HG03558 (cell line): ENCODE data around the gene GPR31.
"Not testable (repeated sequence)": the region's sequence is repeated elsewhere in the genome, so short reads cannot be mapped to it uniquely, and the experiment has no call there.

Source experiments
- ATAC-seq: cut with Tn5 transposase; IDR thresholded peaks from one replicate; pipeline ENCODE4 v1.9.1; 2021; ENCODE audit warnings: moderate number of reproducible peaks; ENCODE audit not compliant: unreplicated experiment; ENCODE audit errors: extremely low read depth

The GPR31 gene, protein sequence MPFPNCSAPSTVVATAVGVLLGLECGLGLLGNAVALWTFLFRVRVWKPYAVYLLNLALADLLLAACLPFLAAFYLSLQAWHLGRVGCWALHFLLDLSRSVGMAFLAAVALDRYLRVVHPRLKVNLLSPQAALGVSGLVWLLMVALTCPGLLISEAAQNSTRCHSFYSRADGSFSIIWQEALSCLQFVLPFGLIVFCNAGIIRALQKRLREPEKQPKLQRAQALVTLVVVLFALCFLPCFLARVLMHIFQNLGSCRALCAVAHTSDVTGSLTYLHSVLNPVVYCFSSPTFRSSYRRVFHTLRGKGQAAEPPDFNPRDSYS

DNA sequence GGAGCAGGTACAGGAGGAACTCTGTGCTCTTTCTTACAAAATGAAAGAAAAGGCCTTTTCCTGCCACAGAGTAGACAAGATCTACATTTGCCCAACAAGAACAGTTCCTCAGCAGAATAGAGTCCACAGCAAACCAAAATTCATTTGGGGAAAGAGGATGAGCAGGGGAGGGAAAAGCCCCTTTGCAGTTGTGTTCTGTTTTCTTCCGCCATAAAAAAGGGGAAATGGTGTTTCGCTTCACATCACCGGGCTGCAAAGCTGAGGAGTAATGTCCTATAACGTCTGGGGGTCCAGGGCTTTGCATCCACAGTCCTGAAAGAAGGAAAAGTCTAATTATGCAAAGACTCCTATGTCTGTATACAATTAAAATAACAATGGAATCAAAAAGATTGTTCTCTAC, at the start of gene GPR31:
Gene GPR31, minus strand, starts transcription at position 118 of the 400 bp plus-strand sequence. CDS start 149 bp downstream, outside the sequence.
- no peak for ATAC-seq

DNA sequence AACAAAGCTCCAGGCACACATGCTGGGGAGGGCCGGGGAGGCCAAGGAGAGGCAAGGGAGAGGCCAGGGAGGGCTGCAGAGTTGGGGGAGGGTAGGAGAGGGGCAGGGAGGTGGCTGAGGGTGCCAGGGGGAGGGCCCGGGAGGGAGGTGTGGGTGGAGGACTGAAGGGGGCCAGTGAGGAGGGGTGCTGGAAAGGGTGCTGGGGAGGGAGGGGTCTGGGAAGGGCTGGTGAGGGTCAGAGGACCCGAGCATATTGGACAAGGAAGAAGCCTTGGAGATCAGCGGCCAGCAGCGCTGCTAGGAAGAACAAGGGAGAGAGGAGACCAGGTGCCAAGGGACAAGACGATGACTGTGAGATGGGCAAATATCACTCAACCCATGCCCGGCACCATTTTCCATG, 49.7 kb upstream of the GPR31 start:
- ATAC-seq = no peak

DNA sequence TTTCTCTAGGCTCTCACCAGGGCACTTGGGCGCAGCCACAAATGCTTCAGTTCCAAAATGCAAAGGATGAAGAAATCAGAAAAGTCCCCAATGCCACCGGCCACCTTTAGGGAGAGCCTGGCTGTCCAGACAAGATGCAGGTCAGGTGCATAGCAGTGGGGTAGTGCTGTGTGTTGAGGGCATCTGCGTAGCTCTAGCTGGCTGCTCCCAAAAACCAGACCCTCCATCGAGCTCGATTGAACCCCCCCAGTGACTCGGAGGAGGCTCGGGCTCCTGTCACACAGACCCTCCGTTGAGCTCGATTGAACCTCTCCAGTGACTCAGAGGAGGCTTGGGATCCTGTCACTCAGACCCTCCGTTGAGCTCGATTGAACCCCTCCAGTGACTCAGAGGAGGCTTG, 47.5 kb upstream of the GPR31 start:
- ATAC-seq = not testable (repeated sequence)

DNA sequence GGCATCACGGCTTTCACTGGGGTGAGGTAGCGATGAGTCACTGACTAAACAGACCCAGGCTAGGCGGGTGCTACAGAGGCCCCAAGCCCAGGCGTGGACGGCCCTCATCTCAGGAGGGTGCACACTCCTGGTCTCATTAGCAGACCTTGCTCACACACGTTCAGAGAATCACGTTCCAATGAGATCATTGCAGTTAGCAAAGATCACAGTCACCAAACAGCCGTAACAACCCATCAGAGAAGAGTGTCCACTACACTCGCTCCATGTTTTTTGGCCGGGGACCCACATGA, 46.2 kb upstream of the GPR31 start:
- ATAC-seq = not testable (repeated sequence)

DNA sequence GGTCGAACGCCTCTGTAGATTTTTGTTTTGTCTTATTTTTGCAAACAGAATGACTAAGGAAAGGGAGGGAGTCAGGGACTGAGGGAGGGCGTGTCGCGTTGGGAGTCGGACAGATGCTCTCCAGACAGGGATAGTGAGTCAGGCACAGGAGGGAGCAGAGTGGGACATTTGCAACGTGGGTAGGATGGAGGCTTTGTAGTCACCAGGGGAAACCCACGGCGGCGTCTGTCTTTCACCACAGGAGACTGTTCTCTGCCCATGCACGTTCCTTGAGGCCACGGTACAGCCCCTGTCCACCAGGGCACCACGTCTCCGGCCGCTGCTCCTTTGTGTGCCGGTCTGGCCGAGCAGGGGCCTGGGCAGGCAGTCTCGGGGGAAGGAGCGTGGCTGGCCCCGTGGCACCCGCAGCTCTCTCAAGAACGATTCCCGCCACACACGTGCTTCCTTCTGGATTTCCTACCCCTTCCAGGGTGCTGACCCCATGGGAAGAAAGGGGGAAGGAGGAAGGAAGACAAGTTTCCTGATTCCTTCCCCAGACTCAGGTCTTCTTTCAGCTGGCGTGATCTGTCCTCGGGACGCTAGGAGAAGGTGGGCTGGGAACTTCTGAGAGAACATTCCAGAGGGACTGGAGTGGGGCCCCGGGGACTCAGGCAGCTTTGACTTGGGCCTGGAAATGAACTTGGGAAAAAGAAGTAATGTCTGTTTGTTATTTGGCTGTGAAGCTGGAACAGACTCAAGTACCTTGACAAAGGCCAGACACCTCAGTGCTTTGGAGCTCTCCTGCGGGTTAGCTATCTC, 45.7 kb upstream of the GPR31 start:
- ATAC-seq = not testable (repeated sequence)

DNA sequence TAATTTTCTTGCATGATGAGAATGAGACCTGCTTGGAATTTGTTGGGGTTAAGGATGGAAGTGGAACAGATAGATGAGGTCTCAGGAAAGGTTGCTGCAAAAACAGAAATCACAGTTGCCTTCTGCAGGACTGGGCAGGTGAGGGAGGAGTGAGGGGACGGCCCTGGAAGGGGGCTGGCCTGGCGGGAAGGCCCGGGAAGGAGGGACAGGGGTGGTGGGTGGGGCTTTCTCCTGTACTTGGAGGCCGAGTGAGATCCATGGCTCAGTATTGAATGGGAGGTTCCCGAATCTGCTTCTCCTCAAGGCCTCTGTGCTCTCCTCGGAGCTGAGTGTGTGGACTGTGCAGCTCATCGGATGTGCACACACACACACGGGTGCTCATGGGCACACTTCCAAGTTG, 44.8 kb upstream of the GPR31 start:
- ATAC-seq = not testable (repeated sequence)

DNA sequence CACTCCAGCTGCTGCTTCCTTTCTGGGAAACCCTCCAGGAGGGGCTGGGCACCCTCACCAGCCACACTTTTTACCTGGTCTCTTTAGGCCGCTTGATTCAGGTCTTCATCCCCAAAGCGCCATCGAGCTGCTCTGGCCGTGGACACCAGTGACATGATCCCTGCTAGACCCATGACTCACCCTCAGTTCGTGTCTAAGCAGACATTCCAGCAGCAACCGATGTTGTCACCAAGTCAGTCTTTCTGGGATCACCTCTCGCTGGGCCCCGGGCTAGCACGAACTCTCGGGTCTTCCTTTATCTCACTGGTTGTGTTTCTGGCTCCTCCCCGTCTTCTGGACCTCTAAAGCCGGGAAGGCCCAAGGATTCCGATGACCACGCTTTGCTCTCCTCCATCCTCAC, 43.0 kb upstream of the GPR31 start:
- no peak for ATAC-seq

DNA sequence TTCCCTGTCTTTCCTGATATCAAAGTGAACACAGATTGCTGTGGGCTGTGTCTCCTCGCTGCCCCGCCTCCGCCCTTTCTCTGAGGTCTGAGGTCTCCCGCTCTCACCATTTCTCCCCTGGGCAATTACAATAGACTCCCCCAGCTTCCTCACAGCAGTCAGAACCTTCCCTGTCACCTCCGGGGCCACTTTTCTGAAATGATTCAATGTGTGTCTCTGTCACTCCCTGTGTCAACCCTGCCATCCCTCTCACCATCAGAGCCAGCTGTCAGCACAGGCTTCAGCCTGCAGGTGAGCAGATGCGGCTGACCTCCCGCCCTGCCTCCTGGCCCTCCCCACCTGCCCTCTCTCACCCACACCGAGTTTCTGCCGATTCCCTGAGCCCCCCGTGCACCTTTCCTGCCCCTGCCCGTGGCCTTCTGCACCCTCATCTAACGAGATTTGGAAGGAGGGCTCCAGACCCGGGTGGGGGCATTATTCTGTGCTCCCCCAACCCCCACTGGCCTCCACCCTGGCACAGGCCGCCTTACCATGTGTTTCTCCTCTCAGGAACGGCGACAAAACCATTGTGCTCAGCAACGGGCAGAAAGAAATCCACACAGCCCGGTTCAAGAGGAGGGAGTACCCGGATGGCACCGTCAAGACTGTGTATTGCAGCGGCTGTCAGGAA, 38.3 kb upstream of the GPR31 start:
- not testable (repeated sequence) for ATAC-seq

DNA sequence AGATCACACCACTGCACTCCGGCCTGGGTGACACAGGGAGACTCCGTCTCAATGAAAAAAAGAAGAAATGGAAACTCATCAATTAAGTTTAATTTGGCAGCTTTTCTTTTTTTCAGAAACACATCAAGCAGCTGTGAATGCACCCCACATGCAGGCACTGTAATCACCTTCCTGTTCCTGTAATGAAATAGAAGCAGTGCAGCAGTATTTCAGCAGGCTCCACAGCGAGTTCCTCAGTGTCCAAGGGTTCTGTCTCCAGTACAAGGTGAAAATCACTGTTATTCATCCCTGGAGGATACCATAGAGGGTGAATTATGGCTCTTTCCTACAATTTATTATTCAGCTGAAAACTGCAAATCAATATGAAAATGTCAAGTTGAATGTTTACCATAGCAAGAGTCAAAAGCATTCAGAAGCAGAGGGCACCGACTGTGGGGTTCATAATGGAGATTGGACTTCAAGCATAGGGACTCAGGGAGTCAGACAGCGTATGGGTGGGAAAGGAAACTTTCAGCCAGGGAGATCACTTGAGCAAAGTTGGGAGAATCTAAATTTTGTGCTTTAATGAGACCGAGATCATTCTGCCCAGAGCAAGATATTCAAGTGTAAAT, 35.8 kb upstream of the GPR31 start:
- ATAC-seq = not testable (repeated sequence)

DNA sequence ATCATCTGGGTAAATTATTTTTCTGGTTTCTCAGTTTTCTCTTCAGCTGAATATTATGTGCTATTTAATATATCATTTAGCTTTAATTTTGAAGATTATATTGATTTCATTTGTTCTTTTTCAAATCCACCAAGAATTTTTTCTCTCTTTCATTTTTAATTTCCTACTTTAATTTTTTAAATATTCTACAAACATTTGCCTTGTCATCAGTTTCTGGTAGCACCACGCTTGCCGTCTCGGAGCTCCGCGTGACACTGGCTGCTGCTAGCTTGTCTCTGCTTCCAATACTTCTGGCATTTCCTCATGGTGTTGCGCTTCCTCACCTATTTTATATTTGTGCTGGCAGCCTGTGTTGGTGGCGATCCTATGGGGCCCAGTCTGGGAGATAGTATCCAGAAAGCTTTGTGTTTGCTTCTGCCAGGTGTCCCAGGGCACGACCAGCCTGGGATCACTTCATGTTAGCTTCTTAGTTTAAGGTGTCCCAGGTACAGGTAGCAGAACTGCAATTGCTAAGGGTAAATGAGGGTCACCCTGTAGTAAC, 33.3 kb upstream of the GPR31 start:
- ATAC-seq = not testable (repeated sequence)

DNA sequence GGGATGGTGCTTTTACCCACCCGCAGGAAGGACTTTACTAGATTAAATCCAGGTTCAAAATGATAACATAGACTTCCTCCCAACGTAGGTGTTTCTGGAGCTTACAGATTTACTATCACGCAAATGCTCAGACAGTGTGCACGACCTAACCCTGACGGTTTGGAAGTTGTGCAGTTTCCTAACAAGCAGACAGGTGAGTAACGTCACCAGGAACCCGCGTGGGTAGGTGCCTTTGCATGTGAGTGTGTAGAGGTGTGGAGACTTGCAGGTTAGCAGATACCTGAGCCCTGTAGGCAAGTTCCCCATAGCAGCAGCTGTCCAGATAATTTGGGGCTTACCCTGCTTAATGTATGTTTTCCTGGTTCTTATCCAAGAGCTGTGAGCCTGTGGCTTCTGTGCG, 29.5 kb upstream of the GPR31 start:
- not testable (repeated sequence) for ATAC-seq

DNA sequence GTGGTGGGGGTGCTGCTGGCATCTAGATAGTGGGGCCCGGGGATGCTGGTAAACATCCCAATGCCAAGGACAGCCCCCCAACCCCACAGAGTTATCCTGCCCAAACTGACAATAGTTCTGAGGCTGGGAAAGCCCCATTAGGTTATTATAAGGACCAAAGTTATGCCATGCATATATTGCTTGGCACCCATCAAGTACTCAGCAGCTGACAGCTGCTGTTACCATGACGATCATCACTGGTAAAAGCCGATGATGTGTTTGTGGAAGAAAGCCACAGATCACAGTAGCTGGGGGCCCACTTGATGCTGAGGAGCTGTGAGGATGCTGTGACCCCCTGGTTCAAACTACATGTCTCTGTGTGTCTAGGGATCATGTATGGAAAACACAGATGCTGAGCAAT, 27.3 kb upstream of the GPR31 start:
- ATAC-seq = not testable (repeated sequence)

DNA sequence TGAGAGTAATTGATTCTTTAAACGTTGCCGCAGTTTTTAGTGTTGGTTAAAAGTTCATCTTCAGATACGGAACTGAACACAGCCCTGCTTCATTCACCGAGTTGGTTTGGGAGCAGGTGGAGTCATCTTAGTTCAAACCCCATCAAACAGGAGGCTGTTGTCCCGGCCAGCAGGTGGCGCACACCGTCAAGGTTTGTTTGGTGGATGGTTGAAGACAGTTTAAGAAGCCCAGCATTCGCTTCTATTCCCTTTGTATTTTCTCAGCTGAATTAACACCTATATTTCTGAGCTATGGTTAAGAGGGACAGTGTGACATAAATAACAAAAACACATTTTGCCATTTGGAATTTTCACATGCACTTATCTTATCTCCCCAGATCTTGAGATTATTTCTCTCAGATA, 25.1 kb upstream of the GPR31 start:
- ATAC-seq = not testable (repeated sequence)

DNA sequence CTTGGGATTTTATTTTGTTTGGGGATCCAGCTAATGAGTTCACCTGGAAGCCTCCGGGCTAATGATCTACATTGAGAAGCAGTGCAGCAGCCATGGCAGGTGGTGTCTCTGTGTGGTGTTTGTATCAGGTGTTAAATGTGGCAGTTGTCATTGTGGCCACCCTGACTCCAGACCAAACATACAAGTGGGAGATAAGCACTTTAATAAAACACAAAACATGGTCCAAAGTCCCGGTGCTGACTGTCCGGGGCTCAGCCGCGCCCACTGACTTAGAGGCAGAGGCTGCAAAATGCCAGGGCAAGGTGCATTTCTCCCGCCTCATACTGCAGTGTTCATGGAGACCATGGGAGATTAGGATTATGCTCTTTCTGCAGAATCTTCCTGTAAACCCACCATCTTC, 23.6 kb upstream of the GPR31 start:
- not testable (repeated sequence) for ATAC-seq

DNA sequence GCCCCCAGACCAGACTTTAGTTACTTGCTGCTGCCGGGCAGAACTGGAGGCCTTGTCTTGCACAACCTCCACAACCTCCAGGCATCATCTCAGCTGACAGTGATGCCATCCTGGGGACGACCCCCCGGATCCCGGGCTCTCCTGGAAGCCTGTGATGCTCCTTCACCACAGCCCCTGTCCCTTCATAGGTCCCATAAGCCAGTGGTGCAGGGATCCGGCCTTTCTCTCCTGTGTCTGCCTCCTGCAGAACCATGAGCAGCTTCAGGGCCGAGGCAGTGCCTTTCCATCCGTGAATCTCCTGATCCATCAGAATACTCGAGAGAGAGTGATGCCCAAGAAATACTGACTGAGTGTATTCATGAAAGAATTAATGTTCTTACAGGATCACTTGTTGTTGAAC, 22.3 kb upstream of the GPR31 start:
- ATAC-seq = not testable (repeated sequence)

DNA sequence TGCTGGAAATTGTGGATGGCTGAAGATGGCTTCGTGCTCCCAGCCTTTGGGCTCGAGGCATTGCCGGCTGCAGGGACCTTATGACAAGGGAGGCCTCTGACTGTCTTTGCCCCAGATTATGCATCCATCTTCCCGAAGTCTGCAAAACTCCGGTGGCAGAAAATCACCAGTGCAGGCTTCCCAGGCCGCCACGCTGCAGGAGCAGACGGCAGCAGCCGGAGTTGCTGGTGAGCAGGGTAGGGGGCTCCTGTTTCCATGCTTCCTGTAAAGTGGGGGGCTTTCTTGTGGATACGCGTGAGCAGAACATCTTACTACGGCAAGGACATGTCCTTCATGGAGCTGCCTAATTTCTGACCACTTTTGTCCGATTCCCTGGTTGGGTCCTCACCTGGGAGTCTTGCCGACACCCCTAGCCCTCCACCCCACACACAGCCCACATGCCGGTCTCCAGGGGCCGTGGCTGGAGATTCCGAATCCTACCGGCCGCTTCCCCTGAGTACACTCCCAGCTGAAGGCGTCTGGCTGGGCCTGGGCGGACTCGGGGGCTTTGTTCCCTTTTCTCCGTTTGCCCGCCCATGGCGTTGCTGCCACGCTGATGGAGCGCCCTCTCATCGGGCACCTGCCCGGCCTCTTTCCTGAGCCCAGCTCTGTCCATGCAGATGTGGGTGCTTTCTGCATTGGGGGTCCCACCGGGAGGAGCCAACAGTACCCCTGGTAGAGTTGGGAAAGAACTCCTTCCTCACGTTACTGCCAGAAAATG, 21.3 kb upstream of the GPR31 start:
- ATAC-seq = not testable (repeated sequence)

DNA sequence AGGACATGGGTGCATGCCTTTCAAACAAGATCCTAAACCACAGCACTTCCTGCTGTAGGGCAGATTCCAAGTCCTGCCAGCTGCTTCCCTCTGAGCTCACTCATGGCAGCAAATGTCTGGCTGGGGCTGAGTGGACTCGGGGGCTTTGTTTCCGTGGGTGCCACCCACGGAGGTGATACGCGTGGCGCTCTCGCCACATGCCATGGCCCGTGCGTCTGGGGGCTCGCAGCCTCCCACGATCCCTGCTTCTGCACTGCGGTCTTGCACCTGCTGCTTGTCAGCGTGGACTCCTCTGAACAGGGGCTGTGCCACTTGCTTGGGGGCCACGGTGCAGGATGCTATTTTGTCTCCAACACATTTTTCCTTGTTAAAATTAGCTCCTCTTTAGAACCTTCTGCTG, 19.5 kb upstream of the GPR31 start:
- not testable (repeated sequence) for ATAC-seq

DNA sequence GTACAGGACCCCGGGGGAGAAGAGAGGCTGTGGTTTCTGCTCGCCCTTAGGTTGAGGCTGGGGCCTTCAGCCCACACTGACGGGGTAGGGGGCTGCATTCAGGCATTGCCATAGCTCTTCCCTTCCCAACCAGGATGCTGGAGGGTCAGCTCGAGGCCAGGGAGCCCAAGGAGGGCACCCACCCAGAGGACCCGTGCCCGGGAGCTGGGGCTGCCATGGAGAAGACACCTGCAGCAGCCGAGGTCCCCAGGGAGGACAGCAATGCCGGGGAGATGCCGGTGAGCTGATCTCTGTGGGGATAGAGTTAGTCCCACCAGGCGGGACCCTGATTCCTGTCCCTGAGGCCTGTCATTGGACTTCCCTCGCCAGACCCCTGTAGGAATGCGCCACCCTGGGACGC, 14.2 kb upstream of the GPR31 start:
- ATAC-seq = not testable (repeated sequence)

DNA sequence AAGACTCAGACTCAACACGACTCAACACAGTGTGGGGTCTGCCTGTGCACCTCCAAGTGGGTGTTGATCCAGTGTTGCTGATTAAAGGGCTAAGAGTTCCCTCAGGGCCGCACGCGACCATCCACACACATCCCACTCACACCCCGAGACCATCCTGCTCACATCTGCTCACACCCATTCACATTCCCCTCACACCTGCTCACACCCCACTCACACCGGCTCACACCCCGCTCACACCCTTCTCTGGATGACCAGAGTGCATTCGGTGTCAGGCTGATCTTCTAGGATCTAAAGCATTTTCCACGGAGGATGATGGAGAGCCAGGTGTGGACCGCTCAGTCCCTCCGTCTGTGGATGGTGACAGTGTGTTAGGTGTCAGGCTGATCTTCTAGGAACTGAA, 13.5 kb upstream of the GPR31 start:
- ATAC-seq = not testable (repeated sequence)

DNA sequence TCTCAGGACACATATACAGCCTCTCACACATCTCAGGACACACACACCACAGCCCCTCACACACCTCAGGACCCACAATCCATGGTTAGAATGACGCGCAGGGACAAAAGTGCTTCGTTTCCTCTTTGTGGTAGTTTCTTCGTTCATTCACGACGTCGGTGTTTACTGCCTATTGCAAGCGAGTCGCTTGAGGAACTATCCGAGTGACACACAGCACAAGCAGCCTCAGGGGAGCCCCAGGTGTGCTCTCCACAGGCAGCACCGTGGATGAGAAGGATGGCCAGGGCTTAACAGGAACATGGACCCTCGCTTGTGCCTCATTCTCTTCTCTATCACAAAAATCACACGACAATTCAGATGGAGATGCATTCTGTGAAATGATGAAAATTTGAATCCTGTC, 12.1 kb upstream of the GPR31 start:
- not testable (repeated sequence) for ATAC-seq
